Stomach (tissue), 9 donors: ENCODE data around the gene C1R. TPM values are rescaled to one million over a fixed set of nuclear protein-coding genes. Genes with fewer than 3 reads are reported as not detected.

Source experiments
- DNase-seq, 2 donors: peaks; one replicate each; pipeline versions ENCODE4 v3.0.0 to v3.0.0-alpha.2; 2013 to 2019
- H3K27ac ChIP-seq, 5 donors: fragments of 200-600 bp in 4 of 5; sonication (generic) in 4 of 5; one replicate each; pipeline ENCODE4 v1.5.1; 2013 to 2019; ENCODE audit warnings: mild to moderate bottlenecking in 1 of 5, moderate library complexity in 1 of 5
- H3K27me3 ChIP-seq, 3 donors: fragments of 200-600 bp; sonication (generic); one replicate each; pipeline ENCODE4 v1.5.1; 2017 to 2019; ENCODE audit warnings: mixed run types in 1 of 3
- H3K36me3 ChIP-seq, 4 donors: fragments of 200-600 bp; sonication (generic); 1 replicate in 3 of 4; 2 replicates in 1 of 4; pipeline ENCODE4 v1.5.1; 2016 to 2019
- H3K4me1 ChIP-seq, 4 donors: fragments of 200-600 bp; sonication (generic); one replicate each; pipeline ENCODE4 v1.5.1; 2016 to 2019
- H3K4me3 ChIP-seq, 4 donors: fragments of 200-600 bp; sonication (generic) in 3 of 4; one replicate each; pipeline ENCODE4 v1.5.1; 2016 to 2019; ENCODE audit warnings: mild to moderate bottlenecking in 1 of 4
- H3K9me3 ChIP-seq, 4 donors: fragments of 200-600 bp; sonication (generic); one replicate each; pipeline ENCODE4 v1.5.1; 2016 to 2019
- CTCF ChIP-seq, 7 experiments: fragments of 450-650 bp in 4 of 7; fragments of 200-600 bp in 3 of 7; sonication (generic) in 3 of 7; IDR thresholded peaks; one replicate each; pipeline ENCODE4 v1.5.1; 2016 to 2019; ENCODE audit warnings: antibody characterized with exemption in 7 of 7, control low read depth in 2 of 7, mild to moderate bottlenecking in 1 of 7
- EP300 ChIP-seq: sonication (generic); formaldehyde crosslinking; IDR thresholded peaks from one replicate; pipeline ENCODE4 v1.6.1; 2017; ENCODE audit warnings: antibody characterized with exemption
- POLR2A ChIP-seq, 4 donors: fragments of 450-650 bp; IDR thresholded peaks; one replicate each; pipeline ENCODE4 v1.6.1; 2016; ENCODE audit warnings: antibody characterized with exemption in 4 of 4, control low read depth in 2 of 4, mild to moderate bottlenecking in 1 of 4, moderate library complexity in 1 of 4
- POLR2AphosphoS5 ChIP-seq, 3 donors: sonication (generic); formaldehyde crosslinking; IDR thresholded peaks; one replicate each; pipeline ENCODE4 v1.6.1; 2016; ENCODE audit warnings: antibody characterized with exemption in 3 of 3
- WGBS, 5 donors: extraction: QIAGEN DNeasy Blood & Tissue Kit in 3 of 5; methylation state at CpG; one replicate each; pipeline versions ENCODE4 v1.1.5 to v1.1.7; 2013 to 2018; 5-methylcytosine and 5-hydroxymethylcytosine counted together
- intact Hi-C: fragments of 100-400 bp; cut with DNase I; formaldehyde crosslinking; loops from one replicate; pipeline ENCODE4 v1.15.1; 2023; ENCODE audit warnings: low total_unique reads
- polyA plus RNA-seq, 3 donors: library from polyadenylated mRNA; stranded (reverse); fragments of 200-250 nt; gene quantifications; one replicate each; pipeline ENCODE4 v1.2.3, GENCODE V29; 2013
- total RNA-seq, 5 donors: library from RNA; depleted of rRNA; stranded (reverse); fragments of >200 nt; gene quantifications; one replicate each; pipeline versions ENCODE4 v1.1.0 to v1.2.3, GENCODE V29; 2014 to 2016
- donor health status: healthy with polysubstance abuse.
- donor health status: Bipolar disorder and iron deficiency.
- donor health status: healthy.

Gene C1R
- total and polyA plus RNA-seq, 8 donors: 68.9 to 312 (median 133) TPM

GRCh38 chr12:7137908-7138307 is 45.7 kb upstream of the C1R start:
- WGBS, 5 donors: 66 to 88% (median 81%) methylated on average over 4 of the region's 4 CpGs
- Histone ChIP-seq H3K4me1 (no peaks in the 10 kb centered on the region), H3K36me3 (peaks cover 11 to 84% (median 75%) of the 10 kb centered on the region in 4 donors), H3K27ac (no peak overlapping the region), H3K9me3 (no peaks in the 10 kb centered on the region), H3K27me3 (no peaks in the 10 kb centered on the region), H3K4me3 (no peak overlapping the region)
- TF ChIP-seq POLR2AphosphoS5 (IDR thresholded peaks at IDR 0.05) (no peak), POLR2A (IDR thresholded peaks at IDR 0.05) (no peak), CTCF (IDR thresholded peaks at IDR 0.05) (no peak), EP300 (no peak)
- no peak for DNase-seq
- intact Hi-C loops: no loop called here

GRCh38 chr12:7136676-7137075 is 44.4 kb upstream of the C1R start:
- TF ChIP-seq POLR2AphosphoS5 (IDR thresholded peaks at IDR 0.05) (no peak), POLR2A (IDR thresholded peaks at IDR 0.05) (no peak), CTCF (IDR thresholded peaks at IDR 0.05) (no peak), EP300 (no peak)
- DNase-seq: no peak
- no peak overlapping the region for H3K27ac ChIP-seq
- no peak overlapping the region for H3K4me3 ChIP-seq
- no peaks in the 10 kb centered on the region for H3K9me3 ChIP-seq
- intact Hi-C loops: no loop called here
- peaks cover 0 to 4% (median 1%) of the 10 kb centered on the region in 4 donors for H3K4me1 ChIP-seq
- peaks cover 11 to 77% (median 69%) of the 10 kb centered on the region in 4 donors for H3K36me3 ChIP-seq
- 86 to 100% (median 93%) methylated on average over 3 of the region's 3 CpGs for WGBS, 5 donors
- no peaks in the 10 kb centered on the region for H3K27me3 ChIP-seq

- H3K36me3 ChIP-seq: peaks cover 11 to 71% (median 63%) of the 10 kb centered on the region in 4 donors
- no peak overlapping the region for H3K4me3 ChIP-seq
- H3K27me3 ChIP-seq: no peaks in the 10 kb centered on the region
- no peak overlapping the region for H3K27ac ChIP-seq
- intact Hi-C loops: no loop called here
- no peaks in the 10 kb centered on the region for H3K9me3 ChIP-seq
- no peak for TF ChIP-seq EP300
- TF ChIP-seq POLR2AphosphoS5 (IDR thresholded peaks at IDR 0.05): no peak
- TF ChIP-seq CTCF (IDR thresholded peaks at IDR 0.05): no peak
- no peak for TF ChIP-seq POLR2A (IDR thresholded peaks at IDR 0.05)
- peaks cover 5 to 10% (median 7%) of the 10 kb centered on the region in 4 donors for H3K4me1 ChIP-seq
- no peak for DNase-seq
- 87 to 97% (median 91%) methylated on average over 7 of the region's 7 CpGs for WGBS, 5 donors
These were observed 43.8 kb upstream of the C1R start for GRCh38 chr12:7136071-7136470.

GRCh38 chr12:7134396-7135166 is 42.3 kb upstream of the C1R start:
- Histone ChIP-seq H3K4me3 (no peak overlapping the region), H3K36me3 (peaks cover 11 to 60% (median 57%) of the 10 kb centered on the region in 4 donors), H3K9me3 (no peaks in the 10 kb centered on the region), H3K4me1 (peaks cover 15 to 22% (median 21%) of the 10 kb centered on the region in 4 donors), H3K27ac (no peak overlapping the region), H3K27me3 (peaks cover 0 to 10% (median 0%) of the 10 kb centered on the region in 3 donors)
- TF ChIP-seq EP300: no peak
- no peak for TF ChIP-seq POLR2A (IDR thresholded peaks at IDR 0.05)
- no peak for TF ChIP-seq POLR2AphosphoS5 (IDR thresholded peaks at IDR 0.05)
- no peak for TF ChIP-seq CTCF (IDR thresholded peaks at IDR 0.05)
- DNase-seq: no peak
- intact Hi-C loops: no loop called here
- 84 to 88% (median 85%) methylated on average over 11 to 12 of the region's 12 CpGs for WGBS, 5 donors
